ENCODE measurements around the gene PSMB8. TPM values are rescaled to one million over a fixed set of nuclear protein-coding genes. Genes with fewer than 3 reads are reported as not detected.

The PSMB8 gene
- total and polyA plus RNA-seq, 7 donors = 7.0 to 19.2 (median 10.3) TPM

GRCh38 chr6:32839356-32839755, 4.5 kb downstream of the PSMB8 start:
- H3K27me3 ChIP-seq (ENCODE audit: insufficient read depth in 3 of 3, low read length in 2 of 3) = no peaks in the 10 kb centered on the region
- WGBS, 3 donors = 86 to 87% (median 87%) methylated on average over 15 of the region's 15 CpGs
- TF ChIP-seq CTCF (IDR thresholded peaks at IDR 0.05) = no peak
- peak overlapping the region; percentile 95 for H3K27ac ChIP-seq
- no peak overlapping the region for H3K4me3 ChIP-seq
- intact Hi-C loops (cut with DNase I) = loop anchor here (2.0 kb wide), 3 partner anchors 13 to 27 kb away; partner anchors contain the start of genes PSMB9 (in 1 of the 2) and TAP1 (in 1 of the 2)
- H3K36me3 ChIP-seq (ENCODE audit: insufficient read depth in 1 of 2, low read depth in 1 of 2) = peaks cover 0 to 29% of the 10 kb centered on the region in 2 donors
- H3K9me3 ChIP-seq = no peaks in the 10 kb centered on the region
- no peak for ATAC-seq
- DNase-seq = no peak
- H3K4me1 ChIP-seq = peaks cover 12% of the 10 kb centered on the region

GRCh38 chr6:32838114-32838958, 5.5 kb downstream of the PSMB8 start, which contains the start of gene TAP2:
Gene TAP2, minus strand, starts transcription at chr6:32838739. Its CDS starts 506 bp downstream, at chr6:32838233.
- Histone ChIP-seq H3K27ac (peak within 1 kb of the TSS; percentile 95), H3K9me3 (no peaks in the 10 kb centered on the region), H3K4me3 (peak within 1 kb of the TSS; percentile 94), H3K4me1 (peaks cover 12% of the 10 kb centered on the region), H3K27me3 (ENCODE audit: insufficient read depth in 3 of 3, low read length in 2 of 3) (no peaks in the 10 kb centered on the region), H3K36me3 (ENCODE audit: insufficient read depth in 1 of 2, low read depth in 1 of 2) (peaks cover 0 to 39% of the 10 kb centered on the region in 2 donors)
- ATAC-seq (peak; percentile 97 to 98 (median 98)), DNase-seq (peak; percentile 96 to 98)
- peak; percentile 96 for TF ChIP-seq CTCF (IDR thresholded peaks at IDR 0.05)
- intact Hi-C loops (cut with DNase I) = loop anchor here (1.0 to 2.0 kb wide), 4 partner anchors 14 to 30 kb away; partner anchors contain the start of genes PSMB9 (in 1 of the 2) and TAP1 (in 1 of the 2)
- WGBS, 3 donors = 0 to 2% (median 0%) methylated on average over 49 to 57 of the region's 57 CpGs

- H3K27ac ChIP-seq = peak overlapping the region; percentile 95
- peak overlapping the region; percentile 94 for H3K4me3 ChIP-seq
- peaks cover 12% of the 10 kb centered on the region for H3K4me1 ChIP-seq
- intact Hi-C loops (cut with DNase I) = loop anchor here (1.0 to 2.0 kb wide), 4 partner anchors 15 to 31 kb away; partner anchors contain the start of genes PSMB9 (in 1 of the 2) and TAP1 (in 1 of the 2)
- no peaks in the 10 kb centered on the region for H3K27me3 ChIP-seq (ENCODE audit: insufficient read depth in 3 of 3, low read length in 2 of 3)
- peaks cover 0 to 43% of the 10 kb centered on the region in 2 donors for H3K36me3 ChIP-seq (ENCODE audit: insufficient read depth in 1 of 2, low read depth in 1 of 2)
- ATAC-seq = peak in 2 of 4 donors; percentile 0 to 4
- WGBS, 3 donors = 15 to 27% (median 23%) methylated on average over 6 to 12 of the region's 12 CpGs
- no peaks in the 10 kb centered on the region for H3K9me3 ChIP-seq
- DNase-seq = no peak
- TF ChIP-seq CTCF (IDR thresholded peaks at IDR 0.05) = no peak
Measured at GRCh38 chr6:32837651-32838113, 6.2 kb downstream of the PSMB8 start.

- Histone ChIP-seq H3K4me3 (no peak overlapping the region), H3K9me3 (no peaks in the 10 kb centered on the region), H3K27me3 (ENCODE audit: insufficient read depth in 3 of 3, low read length in 2 of 3) (no peaks in the 10 kb centered on the region), H3K27ac (no peak overlapping the region), H3K36me3 (ENCODE audit: insufficient read depth in 1 of 2, low read depth in 1 of 2) (peaks cover 0 to 51% of the 10 kb centered on the region in 2 donors), H3K4me1 (peaks cover 12% of the 10 kb centered on the region)
- no peak for ATAC-seq
- WGBS, 3 donors = 93 to 98% (median 96%) methylated on average over 2 of the region's 2 CpGs
- intact Hi-C loops (cut with DNase I) = no loop called here
- TF ChIP-seq CTCF (IDR thresholded peaks at IDR 0.05) = no peak
- DNase-seq = no peak
Measured at GRCh38 chr6:32836873-32837272, 7.0 kb downstream of the PSMB8 start.

All from psoas muscle (tissue), 8 donors.